Calu3 (cell line): ENCODE results near the gene RER1. TPM values are rescaled to one million over a fixed set of nuclear protein-coding genes. Genes with fewer than 3 reads are reported as not detected.

Experiments used
- BruUV-seq: library from RNA; stranded (reverse); fragments of 400-500 nt; replicated peaks from 2 replicates; lab custom pipeline; 2021; lab: Mats Ljungman, UMichigan
- CTCF ChIA-PET: fragments of 300-600 bp; sonication (Branson Sonifier 250); formaldehyde crosslinking; loops from one replicate; lab custom pipeline; 2022; ENCODE audit warnings: antibody characterized with exemption; lab: Charles Lee
- DNase-seq: peaks from one replicate; pipeline ENCODE4 v3.0.0; 2022
- H3K27ac Mint-ChIP-seq: one replicate; pipeline ENCODE4 v1.8.0; 2022; ENCODE audit warnings: mixed read lengths; ENCODE audit not compliant: unreplicated experiment
- H3K27me3 Mint-ChIP-seq: one replicate; pipeline ENCODE4 v1.8.0; 2022; ENCODE audit warnings: mixed read lengths; ENCODE audit not compliant: unreplicated experiment
- H3K36me3 Mint-ChIP-seq: one replicate; pipeline ENCODE4 v1.8.0; 2022; ENCODE audit warnings: mild to moderate bottlenecking, moderate library complexity, mixed read lengths; ENCODE audit not compliant: insufficient read depth, unreplicated experiment
- H3K4me1 Mint-ChIP-seq: one replicate; pipeline ENCODE4 v1.8.0; 2022; ENCODE audit warnings: mild to moderate bottlenecking, low read depth, mixed read lengths; ENCODE audit not compliant: unreplicated experiment
- H3K4me3 Mint-ChIP-seq: one replicate; pipeline ENCODE4 v1.8.0; 2022; ENCODE audit warnings: mild to moderate bottlenecking, low read depth, moderate library complexity, mixed read lengths; ENCODE audit not compliant: unreplicated experiment
- H3K9me3 Mint-ChIP-seq: one replicate; pipeline ENCODE4 v1.8.0; 2022; ENCODE audit warnings: low read depth, mixed read lengths; ENCODE audit not compliant: unreplicated experiment
- CTCF ChIP-seq: fragments of 200-600 bp; IDR thresholded peaks from one replicate; pipeline ENCODE4 v1.8.0; 2022; ENCODE audit warnings: antibody characterized with exemption; ENCODE audit not compliant: unreplicated experiment
- intact Hi-C: fragments of 100-400 bp; cut with micrococcal nuclease; formaldehyde crosslinking; loops from one replicate; pipeline ENCODE4 v1.10.0; 2022; ENCODE audit not compliant: unreplicated experiment
- total RNA-seq: library from RNA; stranded (reverse); gene quantifications from 2 replicates; pipeline ENCODE4 v1.2.3, GENCODE V29; 2022

The RER1 gene
- total RNA-seq, 1 experiment from 2014 or later: 118 TPM

GRCh38 chr1:2393471-2393877 is 1.8 kb downstream of the RER1 start:
- CTCF ChIA-PET: no interaction called here
- H3K36me3 Mint-ChIP-seq: peaks cover 59% of the 10 kb centered on the region
- peak overlapping the region; percentile 86 for H3K27ac Mint-ChIP-seq
- peak overlapping the region; percentile 79 for H3K4me3 Mint-ChIP-seq
- H3K4me1 Mint-ChIP-seq: peaks cover 21% of the 10 kb centered on the region
- TF ChIP-seq CTCF: no peak
- intact Hi-C loops: no loop called here
- no peaks in the 10 kb centered on the region for H3K9me3 Mint-ChIP-seq
- no TSS peak for BruUV-seq
- DNase-seq: no peak
- no peaks in the 10 kb centered on the region for H3K27me3 Mint-ChIP-seq

GRCh38 chr1:2394220-2394619 is 2.6 kb downstream of the RER1 start:
- intact Hi-C loops: no loop called here
- no peak overlapping the region for H3K4me3 Mint-ChIP-seq
- no peak for DNase-seq
- H3K27ac Mint-ChIP-seq: no peak overlapping the region
- TF ChIP-seq CTCF: no peak
- no TSS peak for BruUV-seq
- CTCF ChIA-PET: no interaction called here
- H3K36me3 Mint-ChIP-seq: peaks cover 57% of the 10 kb centered on the region
- H3K4me1 Mint-ChIP-seq: peaks cover 21% of the 10 kb centered on the region
- no peaks in the 10 kb centered on the region for H3K27me3 Mint-ChIP-seq
- no peaks in the 10 kb centered on the region for H3K9me3 Mint-ChIP-seq

GRCh38 chr1:2394761-2395160 is 3.1 kb downstream of the RER1 start:
- Mint-ChIP-seq H3K9me3 (no peaks in the 10 kb centered on the region), H3K36me3 (peaks cover 62% of the 10 kb centered on the region), H3K4me1 (peaks cover 21% of the 10 kb centered on the region), H3K27ac (no peak overlapping the region), H3K4me3 (no peak overlapping the region), H3K27me3 (no peaks in the 10 kb centered on the region)
- no peak for TF ChIP-seq CTCF
- intact Hi-C loops: no loop called here
- DNase-seq: no peak
- CTCF ChIA-PET: no interaction called here
- BruUV-seq: no TSS peak

GRCh38 chr1:2395245-2395644 is 3.6 kb downstream of the RER1 start:
- TF ChIP-seq CTCF: no peak
- no peak overlapping the region for H3K4me3 Mint-ChIP-seq
- H3K27me3 Mint-ChIP-seq: no peaks in the 10 kb centered on the region
- BruUV-seq: no TSS peak
- no peak overlapping the region for H3K27ac Mint-ChIP-seq
- intact Hi-C loops: no loop called here
- H3K9me3 Mint-ChIP-seq: no peaks in the 10 kb centered on the region
- DNase-seq: no peak
- CTCF ChIA-PET: no interaction called here
- H3K36me3 Mint-ChIP-seq: peaks cover 57% of the 10 kb centered on the region
- peaks cover 21% of the 10 kb centered on the region for H3K4me1 Mint-ChIP-seq
